SU-DHL-6 (cell line): ENCODE data around the gene SIRT6.

Experiments
- H2AFZ ChIP-seq: fragments of 200-600 bp; sonication (generic); 2 replicates; pipeline ENCODE4 v1.6.1; 2014; ENCODE audit warnings: low read depth, mild to moderate bottlenecking, moderate library complexity, mixed read lengths, antibody characterized with exemption, low read length; ENCODE audit not compliant: severe bottlenecking
- H3F3A ChIP-seq: fragments of 200-600 bp; shearing (Covaris generic); 2 replicates; pipeline ENCODE4 v1.6.0; 2016; ENCODE audit warnings: antibody characterized with exemption, mild to moderate bottlenecking; ENCODE audit not compliant: insufficient read depth
- H3K27ac ChIP-seq: fragments of 200-600 bp; sonication (generic); 2 replicates; pipeline ENCODE4 v1.5.1; 2016; ENCODE audit warnings: low read depth, mild to moderate bottlenecking, low read length, moderate library complexity, mixed read lengths
- H3K27me3 ChIP-seq: fragments of 200-600 bp; sonication (generic), shearing (Covaris generic); 2 replicates; pipeline ENCODE4 v1.6.0; 2014; ENCODE audit warnings: mild to moderate bottlenecking, low read length
- H3K36me3 ChIP-seq: fragments of 200-600 bp; sonication (generic); 2 replicates; pipeline ENCODE4 v1.6.1; 2014; ENCODE audit warnings: mild to moderate bottlenecking, low read length, mixed read lengths
- H3K4me2 ChIP-seq: fragments of 300-600, 200-600 bp; shearing (Covaris generic), sonication (generic); 2 replicates; pipeline ENCODE4 v1.6.0; 2014; ENCODE audit warnings: low read length, low read depth, mild to moderate bottlenecking; ENCODE audit not compliant: poor library complexity, severe bottlenecking
- H3K4me3 ChIP-seq: fragments of 200-600 bp; sonication (generic); 2 replicates; pipeline ENCODE4 v1.5.1; 2014; ENCODE audit warnings: antibody characterized with exemption, low read length, mild to moderate bottlenecking, mixed read lengths; ENCODE audit not compliant: insufficient read depth, poor library complexity, severe bottlenecking
- H3K79me2 ChIP-seq: fragments of 200-600 bp; sonication (generic); 2 replicates; pipeline ENCODE4 v1.6.1; 2014; ENCODE audit warnings: mild to moderate bottlenecking, low read length, moderate library complexity; ENCODE audit not compliant: insufficient read depth
- H3K9ac ChIP-seq: fragments of 200-600 bp; sonication (generic); 2 replicates; pipeline ENCODE4 v1.7.0; 2014; ENCODE audit warnings: mild to moderate bottlenecking, low read length
- H3K9me2 ChIP-seq: fragments of 200-600 bp; sonication (generic); replicated peaks from 2 replicates; pipeline ENCODE4 v1.6.1; 2014; ENCODE audit warnings: low read length; ENCODE audit not compliant: insufficient read depth
- H3K9me3 ChIP-seq: fragments of 200-600 bp; sonication (generic); 2 replicates; pipeline ENCODE4 v1.6.1; 2014; ENCODE audit warnings: low read length, mixed read lengths; ENCODE audit not compliant: insufficient read depth
- H4K20me1 ChIP-seq: fragments of 200-600 bp; sonication (generic); 2 replicates; pipeline ENCODE4 v1.6.1; 2014; ENCODE audit warnings: low read depth, mild to moderate bottlenecking, antibody characterized with exemption, low read length, moderate library complexity, mixed read lengths
- CTCF ChIP-seq: fragments of 200-600 bp; sonication (generic); IDR thresholded peaks from one replicate; pipeline ENCODE4 v1.5.1; 2017; ENCODE audit warnings: antibody characterized with exemption, mild to moderate bottlenecking, low read length, moderate library complexity; ENCODE audit not compliant: insufficient read depth, poor library complexity, severe bottlenecking
- EZH2phosphoT487 ChIP-seq: fragments of 200-600 bp; sonication (generic), shearing (Covaris generic); conservative IDR thresholded peaks from 2 replicates; pipeline ENCODE4 v1.6.1; 2018; ENCODE audit warnings: mild to moderate bottlenecking, antibody characterized with exemption, low read length, moderate library complexity, mixed read lengths

Gene SIRT6

DNA sequence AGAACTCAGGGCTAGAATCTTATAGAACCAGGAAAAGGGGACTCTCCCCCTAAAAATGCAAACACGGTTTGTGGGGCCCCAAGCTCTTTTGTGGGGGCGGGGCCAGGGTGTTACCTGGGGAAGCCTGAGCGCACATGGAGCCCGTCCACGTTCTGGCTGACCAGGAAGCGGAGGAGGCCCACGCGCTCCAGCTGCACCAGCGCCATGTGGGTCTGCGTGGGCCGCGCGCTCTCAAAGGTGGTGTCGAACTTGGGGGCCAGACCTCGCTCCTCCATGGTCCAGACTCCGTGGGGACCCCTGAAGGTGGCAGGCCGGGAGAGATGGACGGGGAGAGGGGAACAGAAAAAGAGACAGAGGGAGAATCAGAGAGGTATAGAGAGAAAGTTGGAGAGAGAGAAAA, 3.4 kb downstream of the SIRT6 start:
- no peaks in the 10 kb centered on the region for H3K27me3 ChIP-seq
- TF ChIP-seq EZH2phosphoT487 (no peak), CTCF (no peak)
- H3K9ac ChIP-seq = no peak overlapping the region
- H3K4me2 ChIP-seq = no peak overlapping the region
- H2AFZ ChIP-seq = no peak overlapping the region
- H3K9me2 ChIP-seq = no peaks in the 10 kb centered on the region
- H3K27ac ChIP-seq = no peak overlapping the region
- H3K4me3 ChIP-seq = no peak overlapping the region
- H3K9me3 ChIP-seq = no peaks in the 10 kb centered on the region
- 0 out of 2 replicates have a peak, but pooled peaks cover 6% of the 10 kb centered on the region for H3K79me2 ChIP-seq
- H3K36me3 ChIP-seq = no peaks in the 10 kb centered on the region
- no peaks in the 10 kb centered on the region for H4K20me1 ChIP-seq
- H3F3A ChIP-seq = peaks cover 4% of the 10 kb centered on the region; the same call in 1 of the 2 replicates

- TF ChIP-seq CTCF (no peak), EZH2phosphoT487 (no peak)
- Histone ChIP-seq H3F3A (peaks cover 4% of the 10 kb centered on the region; the same call in 1 of the 2 replicates), H3K79me2 (0 out of 2 replicates have a peak, but pooled peaks cover 5% of the 10 kb centered on the region), H3K27me3 (no peaks in the 10 kb centered on the region), H2AFZ (no peak overlapping the region), H3K9ac (no peak overlapping the region), H3K27ac (no peak overlapping the region), H3K4me2 (no peak overlapping the region), H3K4me3 (no peak overlapping the region), H3K9me3 (no peaks in the 10 kb centered on the region), H4K20me1 (no peaks in the 10 kb centered on the region), H3K36me3 (no peaks in the 10 kb centered on the region), H3K9me2 (no peaks in the 10 kb centered on the region)
Measured at GRCh38 chr19:4177146-4177545, 5.2 kb downstream of the SIRT6 start.

- Histone ChIP-seq H3F3A (no peaks in the 10 kb centered on the region), H3K9me2 (no peaks in the 10 kb centered on the region), H3K4me2 (no peak overlapping the region), H3K27me3 (no peaks in the 10 kb centered on the region), H2AFZ (no peak overlapping the region), H3K79me2 (no peaks in the 10 kb centered on the region), H3K4me3 (no peak overlapping the region), H3K36me3 (no peaks in the 10 kb centered on the region), H3K27ac (no peak overlapping the region), H3K9ac (no peak overlapping the region), H4K20me1 (no peaks in the 10 kb centered on the region), H3K9me3 (no peaks in the 10 kb centered on the region)
- TF ChIP-seq CTCF (no peak), EZH2phosphoT487 (no peak)
Measured at GRCh38 chr19:4175669-4175931, 6.8 kb downstream of the SIRT6 start.
